Measurements from ENCODE around the gene AIF1.

Gene AIF1

GRCh38 chr6:31663126-31663960 lies 48.3 kb downstream of the AIF1 start:
- no peak for TF ChIP-seq ZFP30 (CRISPR knock-in tag; IDR thresholded peaks at IDR 0.05)
- TF ChIP-seq CSRNP3 (CRISPR knock-in tag; IDR thresholded peaks at IDR 0.05), result no peak
- no peak for TF ChIP-seq PPARA (CRISPR knock-in tag; IDR thresholded peaks at IDR 0.05; ENCODE audit: borderline replicate concordance)
- no peak for TF ChIP-seq BACH2 (CRISPR knock-in tag; IDR thresholded peaks at IDR 0.05; ENCODE audit: borderline replicate concordance)
- TF ChIP-seq TOX (CRISPR knock-in tag; IDR thresholded peaks at IDR 0.05; ENCODE audit: borderline replicate concordance), result no peak
- no peak for TF ChIP-seq OSR1 (CRISPR knock-in tag; IDR thresholded peaks at IDR 0.05)
- TF ChIP-seq RARB (CRISPR knock-in tag; IDR thresholded peaks at IDR 0.05), result no peak

GRCh38 chr6:31663961-31664789 lies 49.1 kb downstream of the AIF1 start:
- no peak for TF ChIP-seq GLIS3 (CRISPR knock-in tag; IDR thresholded peaks at IDR 0.05)
- no peak for TF ChIP-seq ZC3H10 (CRISPR knock-in tag; IDR thresholded peaks at IDR 0.05)
- TF ChIP-seq ESRRG (CRISPR knock-in tag; IDR thresholded peaks at IDR 0.05), result no peak
- TF ChIP-seq SNAI2 (CRISPR knock-in tag; IDR thresholded peaks at IDR 0.05), result no peak
- no peak for TF ChIP-seq CSDC2 (CRISPR knock-in tag; IDR thresholded peaks at IDR 0.05)
- TF ChIP-seq ZFP30 (CRISPR knock-in tag; IDR thresholded peaks at IDR 0.05), result no peak
- TF ChIP-seq ZNF70 (CRISPR knock-in tag; IDR thresholded peaks at IDR 0.05), result no peak
- TF ChIP-seq BACH2 (CRISPR knock-in tag; IDR thresholded peaks at IDR 0.05; ENCODE audit: borderline replicate concordance), result no peak
- no peak for TF ChIP-seq TCF4 (CRISPR knock-in tag; IDR thresholded peaks at IDR 0.05; ENCODE audit: borderline replicate concordance)
- no peak for TF ChIP-seq ARNTL (CRISPR knock-in tag; IDR thresholded peaks at IDR 0.05; ENCODE audit: borderline replicate concordance, low read depth)
- TF ChIP-seq PPARA (CRISPR knock-in tag; IDR thresholded peaks at IDR 0.05; ENCODE audit: borderline replicate concordance), result no peak
- TF ChIP-seq RARB (CRISPR knock-in tag; IDR thresholded peaks at IDR 0.05), result no peak
- TF ChIP-seq TOX (CRISPR knock-in tag; IDR thresholded peaks at IDR 0.05; ENCODE audit: borderline replicate concordance), result no peak
- no peak for TF ChIP-seq CSRNP3 (CRISPR knock-in tag; IDR thresholded peaks at IDR 0.05)
- TF ChIP-seq ZNF8 (CRISPR knock-in tag; IDR thresholded peaks at IDR 0.05), result no peak
- TF ChIP-seq OSR1 (CRISPR knock-in tag; IDR thresholded peaks at IDR 0.05), result no peak
- no peak for TF ChIP-seq PATZ1 (CRISPR knock-in tag; IDR thresholded peaks at IDR 0.05; ENCODE audit: borderline replicate concordance)
- ATAC-seq, result peak; percentile 41

More at GRCh38 chr6:31663126-31663960, 48.3 kb downstream of the AIF1 start:
- ATAC-seq, result no peak

- peak; percentile 71 for ATAC-seq
- TF ChIP-seq POU6F1 (CRISPR knock-in tag; IDR thresholded peaks at IDR 0.05; ENCODE audit: borderline replicate concordance, low read depth), result no peak
- no peak for TF ChIP-seq RARB (CRISPR knock-in tag; IDR thresholded peaks at IDR 0.05)
- TF ChIP-seq TSHZ2 (CRISPR knock-in tag; IDR thresholded peaks at IDR 0.05), result no peak
- no peak for TF ChIP-seq CSDC2 (CRISPR knock-in tag; IDR thresholded peaks at IDR 0.05)
- TF ChIP-seq OSR1 (CRISPR knock-in tag; IDR thresholded peaks at IDR 0.05), result no peak
- no peak for TF ChIP-seq BACH2 (CRISPR knock-in tag; IDR thresholded peaks at IDR 0.05; ENCODE audit: borderline replicate concordance)
- no peak for TF ChIP-seq ZNF565 (CRISPR knock-in tag; conservative IDR thresholded peaks at IDR 0.05; ENCODE audit: low read depth)
- no peak for TF ChIP-seq ZC3H10 (CRISPR knock-in tag; IDR thresholded peaks at IDR 0.05)
- no peak for TF ChIP-seq ESRRG (CRISPR knock-in tag; IDR thresholded peaks at IDR 0.05)
- TF ChIP-seq ZNF8 (CRISPR knock-in tag; IDR thresholded peaks at IDR 0.05), result no peak
- TF ChIP-seq SNAI2 (CRISPR knock-in tag; IDR thresholded peaks at IDR 0.05), result no peak
- TF ChIP-seq ISL1 (CRISPR knock-in tag; IDR thresholded peaks at IDR 0.05), result no peak
- no peak for TF ChIP-seq CSRNP3 (CRISPR knock-in tag; IDR thresholded peaks at IDR 0.05)
- TF ChIP-seq ZFP3 (CRISPR knock-in tag; IDR thresholded peaks at IDR 0.05), result no peak
Observed at GRCh38 chr6:31664790-31665500, 49.9 kb downstream of the AIF1 start, which contains the start of gene GPANK1. Gene GPANK1, minus strand, starts transcription at chr6:31664997. Its CDS starts 519 bp downstream, at chr6:31664478.

Data from SK-N-SH treated with all-trans-retinoic acid at 6 μM for 48 hours (cell line).